CD4-positive, alpha-beta T cell treated with Interleukin-4 for 4 hours (primary cell): ENCODE measurements around the gene TSKU.
"Not testable (repeated sequence)": the region's sequence is repeated elsewhere in the genome, so short reads cannot be mapped to it uniquely, and the experiment has no call there.

Experiments used
- DNase-seq: peaks from one replicate; pipeline ENCODE4 v3.0.0-alpha.2; 2020

Gene TSKU

GRCh38 chr11:76827005-76827404 is 43.8 kb downstream of the TSKU start:
- DNase-seq, result not testable (repeated sequence)

DNA sequence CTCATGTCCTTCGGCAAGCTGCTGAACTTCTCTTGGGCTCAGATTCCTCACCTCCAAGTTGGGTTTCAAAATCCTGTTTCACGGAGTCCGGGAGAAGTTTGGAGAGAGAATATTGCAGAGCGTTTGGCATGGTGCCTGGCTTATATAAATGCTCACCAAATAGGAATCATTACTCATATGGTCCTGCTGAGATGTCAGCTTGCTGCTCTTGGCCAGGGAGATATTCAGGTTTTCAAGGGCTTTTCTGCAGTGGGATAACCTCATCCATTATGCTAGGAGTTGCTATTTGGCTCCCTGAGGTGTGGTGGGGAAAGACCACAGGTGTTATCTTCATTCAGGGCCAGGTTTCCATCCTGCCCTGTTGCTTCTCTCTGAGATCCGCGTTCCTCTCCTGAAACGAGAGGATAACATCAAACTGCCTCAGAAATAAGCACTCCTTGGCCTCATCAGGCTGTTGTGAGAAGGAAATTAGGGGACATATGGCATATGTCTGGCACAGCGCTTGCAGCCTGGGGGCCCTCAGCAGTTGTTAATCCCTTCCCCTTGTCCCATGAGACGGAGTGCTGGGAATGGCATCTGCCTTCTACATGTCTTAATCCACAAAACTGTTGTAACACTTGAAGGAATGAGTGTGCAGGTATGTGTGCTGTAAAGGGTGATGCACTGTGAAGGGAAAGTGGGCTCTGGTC is 47.6 kb downstream of the TSKU start:
- no peak for DNase-seq

DNA sequence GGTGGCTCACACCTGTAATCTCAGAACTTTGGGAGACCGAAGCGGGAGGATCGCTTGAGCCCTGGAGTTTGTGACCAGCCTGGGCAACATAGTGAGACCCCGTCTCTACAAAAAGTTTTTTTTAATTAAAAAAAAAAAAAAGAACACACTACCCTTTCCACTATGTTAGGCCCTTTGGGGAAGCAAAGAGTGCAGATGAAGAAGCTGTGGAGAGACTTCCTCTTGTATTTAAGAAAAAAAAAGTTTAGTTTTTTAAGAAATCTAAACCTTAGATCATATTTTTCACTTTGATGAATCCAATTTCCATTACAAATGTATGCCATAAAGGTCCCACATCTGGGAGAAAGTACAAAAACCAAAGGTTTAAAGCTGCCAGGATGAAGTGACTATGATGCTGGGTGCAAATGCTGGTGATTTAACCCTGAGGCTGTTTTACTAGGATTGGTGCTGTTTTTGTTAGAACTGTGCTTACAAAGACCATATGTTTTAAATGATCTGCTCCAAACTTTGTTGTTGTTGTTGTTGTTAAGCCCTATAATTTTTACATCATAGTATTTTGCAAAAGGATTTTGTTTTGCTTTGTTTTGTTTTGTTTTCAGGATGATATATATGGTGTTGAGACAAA is 48.6 kb downstream of the TSKU start:
- DNase-seq, result no peak

DNA sequence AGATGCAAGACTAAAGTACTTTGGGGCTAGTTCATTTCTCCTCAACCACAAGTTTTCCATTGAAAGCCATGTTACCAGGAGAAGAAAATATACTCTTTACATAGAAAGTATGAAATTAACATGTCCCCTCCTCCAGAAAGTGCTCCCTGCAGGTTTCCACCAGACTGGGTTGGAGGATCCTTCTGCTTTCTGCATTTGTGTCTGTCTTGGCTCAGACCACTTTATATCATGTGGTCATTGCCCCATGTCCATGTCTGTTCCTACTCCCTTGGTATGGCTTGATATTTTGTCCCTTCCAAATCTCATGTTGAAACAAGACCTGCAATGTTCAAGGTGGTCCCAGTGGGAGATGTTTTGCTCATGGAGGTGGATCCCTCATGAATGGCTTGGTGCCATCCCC is 49.2 kb downstream of the TSKU start:
- no peak for DNase-seq

GRCh38 chr11:76834151-76834550 is 51.0 kb downstream of the TSKU start:
- DNase-seq, result no peak

DNA sequence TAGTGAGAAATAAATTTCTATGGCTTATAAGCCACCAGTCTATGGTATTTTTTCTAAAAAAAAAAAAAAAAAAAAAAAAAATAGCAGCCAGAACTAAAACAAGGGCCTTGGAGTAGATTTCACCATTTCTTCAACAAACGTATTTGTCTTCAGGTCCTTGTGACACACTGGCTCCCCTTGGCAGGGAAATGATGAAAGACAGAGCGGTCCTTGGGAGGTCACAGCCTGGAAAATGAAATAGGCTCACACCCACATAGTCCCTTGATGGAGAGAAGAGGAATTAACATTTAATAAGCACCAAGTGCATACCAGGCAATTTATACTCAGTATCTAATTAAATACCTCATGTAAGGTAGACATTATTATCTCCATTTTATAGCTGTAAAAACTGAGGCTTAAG is 51.9 kb downstream of the TSKU start:
- DNase-seq, result no peak

DNA sequence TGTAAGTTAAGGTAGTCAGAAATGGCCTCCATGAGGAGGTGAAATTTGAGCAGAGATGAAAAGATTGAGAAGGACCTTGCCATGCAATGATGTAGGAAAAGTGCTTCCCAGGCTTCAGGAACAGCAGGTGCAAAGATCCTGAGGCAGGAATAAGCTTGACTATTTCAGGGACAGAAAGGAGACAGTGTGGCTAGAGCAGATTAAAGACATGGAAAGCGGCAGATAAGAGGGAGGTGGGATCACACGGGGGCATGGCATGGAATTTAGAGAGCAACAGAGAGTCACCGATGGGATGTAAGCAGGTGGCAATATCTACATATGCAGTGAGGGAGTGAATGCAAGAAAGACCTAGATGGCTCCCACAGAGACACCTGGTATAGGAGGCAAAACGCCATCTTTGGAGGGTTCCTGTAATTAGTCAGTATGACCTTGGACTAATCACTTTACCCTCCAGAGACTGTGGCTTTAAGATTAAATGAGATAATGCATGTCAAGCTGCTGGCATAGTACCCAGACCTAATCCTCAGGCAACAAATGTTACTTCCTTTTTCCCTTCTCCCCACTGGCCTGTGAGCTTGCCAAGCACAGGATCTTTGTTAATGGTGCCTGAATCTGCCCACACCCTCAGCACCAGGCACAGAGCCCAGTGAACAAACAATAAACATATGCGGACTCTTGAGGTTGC is 52.9 kb downstream of the TSKU start:
- DNase-seq, result no peak

GRCh38 chr11:76836613-76837291 is 53.6 kb downstream of the TSKU start:
- no peak for DNase-seq

DNA sequence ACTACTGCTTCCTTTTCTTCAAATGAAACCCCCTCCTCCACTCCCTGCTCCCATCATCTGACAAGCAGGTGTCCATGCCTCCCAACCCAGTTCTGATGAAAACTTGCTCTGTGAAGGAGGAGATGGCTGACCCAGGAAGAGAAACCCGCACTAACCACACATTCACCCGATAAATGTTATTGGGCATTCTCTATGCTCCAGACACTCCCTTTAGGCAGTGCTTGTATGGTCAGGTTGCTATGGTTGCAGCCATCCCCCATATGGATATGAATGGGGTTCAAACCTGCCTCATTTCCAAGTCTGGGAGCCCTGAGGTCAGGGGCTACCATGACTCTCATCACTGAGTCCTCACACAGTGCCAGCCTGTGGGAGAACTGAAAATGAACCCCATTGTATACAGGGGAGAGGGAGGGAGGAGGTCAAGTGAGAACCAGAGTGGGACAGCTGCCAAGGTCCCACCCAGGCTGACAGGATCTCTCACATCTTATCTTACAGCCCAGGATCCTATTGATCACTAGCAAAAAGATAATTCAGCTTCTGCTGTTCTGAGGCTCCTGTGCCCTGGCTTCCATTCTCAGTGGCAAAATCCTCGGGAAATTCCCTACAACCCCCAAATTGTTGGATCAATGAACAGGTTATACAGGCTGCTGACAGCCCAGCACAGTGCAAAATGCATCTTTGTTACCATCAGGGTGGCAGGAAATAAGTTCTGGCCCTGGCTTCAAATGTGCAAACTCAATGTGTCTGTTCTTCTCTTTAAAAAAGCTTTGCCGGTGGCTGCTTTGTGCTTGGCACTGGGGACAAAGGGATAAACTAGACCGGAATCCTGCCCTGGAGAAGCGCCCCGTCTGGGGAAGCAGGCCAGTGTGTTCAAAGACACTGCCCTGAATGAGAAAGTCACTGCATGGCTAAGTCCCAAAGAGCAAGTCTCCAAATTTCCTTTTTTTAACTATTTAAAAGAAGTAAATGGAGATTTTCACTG is 54.8 kb downstream of the TSKU start:
- DNase-seq, result no peak

DNA sequence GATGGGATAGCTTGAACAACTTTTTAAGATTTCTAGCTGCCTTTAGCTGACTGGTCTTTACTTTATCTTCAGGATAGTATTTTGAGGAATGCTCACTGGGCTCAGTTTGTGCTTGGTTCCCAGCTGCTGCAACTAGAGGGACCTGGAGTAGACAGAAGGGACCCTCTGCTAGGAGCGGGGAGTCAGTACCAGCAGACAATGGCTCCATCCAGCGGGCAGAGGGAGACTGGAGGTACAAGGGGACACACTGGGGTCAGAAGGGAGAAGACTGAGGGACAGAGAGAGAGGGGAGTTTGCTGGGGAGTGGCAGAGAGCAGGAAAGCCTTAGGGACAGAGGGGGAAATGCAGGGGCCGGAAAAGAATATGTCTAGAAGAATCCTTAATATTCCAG is 55.5 kb downstream of the TSKU start:
- no peak for DNase-seq

DNA sequence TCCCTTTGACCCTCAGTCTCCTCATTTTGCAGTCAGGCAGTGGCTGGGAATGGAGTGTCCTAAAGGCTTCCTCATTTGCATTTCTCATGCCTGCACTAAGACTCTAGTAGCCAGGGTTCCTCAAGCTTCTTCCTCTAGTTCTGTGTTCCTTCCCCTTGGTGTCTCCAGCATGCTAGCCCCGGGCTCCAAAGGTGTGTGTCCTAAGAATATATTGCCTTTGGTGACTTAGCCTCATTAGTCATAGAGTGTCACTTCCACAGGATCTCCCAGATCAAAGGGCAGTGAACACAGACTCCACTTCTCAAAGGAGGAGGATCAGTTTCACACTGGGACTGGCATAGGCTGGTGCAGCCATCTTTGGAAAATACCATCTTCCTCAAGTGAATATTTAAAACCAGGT is 56.2 kb downstream of the TSKU start:
- DNase-seq, result no peak

- DNase-seq, result no peak
Measured at GRCh38 chr11:76841923-76842452, 58.8 kb downstream of the TSKU start.

- no peak for DNase-seq
Measured at GRCh38 chr11:76843907-76844306, 60.8 kb downstream of the TSKU start.

DNA sequence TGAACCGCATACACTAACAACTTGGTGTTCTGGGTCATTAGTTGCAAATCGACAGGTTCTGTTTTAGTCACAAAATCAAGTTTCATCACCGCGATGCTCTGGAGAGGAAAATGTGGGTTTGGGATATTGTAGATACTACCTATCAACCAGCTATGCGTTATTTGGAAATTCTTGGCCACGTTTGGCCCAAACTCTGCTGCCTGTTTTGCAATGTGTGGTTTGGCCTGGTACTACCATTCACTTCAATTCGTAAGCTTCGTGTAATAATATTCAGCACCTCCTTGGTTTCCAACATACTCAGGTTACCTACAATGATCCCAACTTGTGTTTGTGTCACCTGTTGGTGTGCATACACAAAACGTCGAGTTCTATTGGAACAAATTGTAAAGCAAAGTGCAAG is 61.4 kb downstream of the TSKU start:
- DNase-seq, result no peak

- DNase-seq, result no peak
Measured at GRCh38 chr11:76845069-76845468, 61.9 kb downstream of the TSKU start.

DNA sequence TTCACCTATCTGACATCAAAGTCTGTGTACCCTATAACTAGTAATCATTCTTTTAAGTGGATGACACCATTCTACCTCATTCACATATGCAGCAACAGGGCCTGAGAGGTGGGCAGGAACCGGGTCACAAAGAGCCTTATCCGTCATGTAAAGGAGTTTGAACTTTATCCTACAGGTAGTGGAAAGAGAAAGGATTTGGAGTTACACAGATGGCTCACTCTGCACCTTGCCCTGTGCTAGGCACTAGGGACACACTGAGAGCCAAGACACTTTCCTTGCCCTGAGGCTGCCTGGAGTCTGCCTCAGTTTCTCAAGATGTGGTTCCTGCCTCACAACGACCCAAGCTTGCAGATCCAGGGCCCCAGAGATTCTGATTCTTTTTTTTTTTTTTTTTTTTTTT is 63.3 kb downstream of the TSKU start:
- no peak for DNase-seq
